IMR-90 (cell line): ENCODE measurements around the gene GSTT2. TPM values are rescaled to one million over a fixed set of nuclear protein-coding genes. Genes with fewer than 3 reads are reported as not detected.

Source experiments
- ATAC-seq: fragments of 200-7000 bp; cut with Tn5 transposase; 2 replicates; pipeline ENCODE4 v1.9.1; 2020; ENCODE audit warnings: low read depth, mild to moderate bottlenecking, moderate library complexity
- BruUV-seq: library from RNA; stranded (reverse); fragments of 400-500 nt; replicated peaks from 2 replicates; lab custom pipeline; 2021; lab: Mats Ljungman, UMichigan
- CTCF ChIA-PET: fragments of 300-600 bp; formaldehyde crosslinking; extraction: SDS; loops from one replicate; lab custom pipeline; 2021; ENCODE audit warnings: antibody characterized with exemption; lab: Yijun Ruan, JAX
- POLR2A ChIA-PET: fragments of 300-600 bp; sonication (Branson Sonifier 250); formaldehyde crosslinking; loops from one replicate; lab custom pipeline; 2022; ENCODE audit warnings: antibody characterized with exemption; ENCODE audit not compliant: unreplicated experiment; lab: Charles Lee
- DNase-seq: peaks from one replicate; pipeline ENCODE4 v3.0.0; 2013
- H2AFZ ChIP-seq: replicated peaks from 2 replicates; pipeline ENCODE3; 2013; ENCODE audit warnings: low read length, mild to moderate bottlenecking; ENCODE audit not compliant: poor library complexity
- H2AK5ac ChIP-seq: 2 replicates; pipeline ENCODE4 v1.6.1; 2013; ENCODE audit warnings: low read depth, low read length, inconsistent platforms
- H2AK9ac ChIP-seq: replicated peaks from 2 replicates; pipeline ENCODE3; 2013; ENCODE audit warnings: mild to moderate bottlenecking, low read depth, low read length, moderate library complexity; ENCODE audit not compliant: poor library complexity
- H2BK120ac ChIP-seq: 2 replicates; pipeline ENCODE4 v1.6.1; 2013; ENCODE audit warnings: low read depth, low read length, inconsistent platforms
- H2BK15ac ChIP-seq: 3 replicates; pipeline ENCODE4 v1.6.1; 2013; ENCODE audit warnings: low read depth, low read length, inconsistent platforms
- H2BK20ac ChIP-seq: 2 replicates; pipeline ENCODE4 v1.6.1; 2013; ENCODE audit warnings: low read depth, mild to moderate bottlenecking, inconsistent platforms, low read length, moderate library complexity
- H2BK5ac ChIP-seq: 2 replicates; pipeline ENCODE4 v1.6.1; 2013; ENCODE audit warnings: mild to moderate bottlenecking, low read depth, low read length, inconsistent platforms; ENCODE audit not compliant: poor library complexity, severe bottlenecking
- H3K14ac ChIP-seq: replicated peaks from 2 replicates; pipeline ENCODE4 v1.6.1; 2013; ENCODE audit warnings: low read depth, low read length, inconsistent platforms
- H3K18ac ChIP-seq: 2 replicates; pipeline ENCODE4 v1.6.1; 2013; ENCODE audit warnings: low read depth, low read length, control low read depth
- H3K23ac ChIP-seq: 2 replicates; pipeline ENCODE4 v1.6.1; 2013; ENCODE audit warnings: low read depth, low read length, inconsistent platforms
- H3K27ac ChIP-seq: 2 replicates; pipeline ENCODE4 v1.5.1; 2013; ENCODE audit warnings: mild to moderate bottlenecking, control low read depth, low read length; ENCODE audit not compliant: insufficient read depth
- H3K27me3 ChIP-seq: 2 replicates; pipeline ENCODE4 v1.6.1; 2013; ENCODE audit warnings: low read length; ENCODE audit not compliant: control insufficient read depth, insufficient read depth
- H3K36me3 ChIP-seq: 2 replicates; pipeline ENCODE4 v1.6.1; 2013; ENCODE audit warnings: low read length, mixed read lengths; ENCODE audit not compliant: control insufficient read depth, insufficient read depth
- H3K4ac ChIP-seq: 2 replicates; pipeline ENCODE4 v1.6.1; 2013; ENCODE audit warnings: low read depth, low read length, inconsistent platforms
- H3K4me1 ChIP-seq: 2 replicates; pipeline ENCODE4 v1.6.1; 2013; ENCODE audit warnings: low read length, mixed read lengths; ENCODE audit not compliant: control insufficient read depth, insufficient read depth
- H3K4me2 ChIP-seq: 2 replicates; pipeline ENCODE4 v1.6.1; 2013; ENCODE audit warnings: low read depth, mild to moderate bottlenecking, control low read depth, low read length, moderate library complexity
- H3K4me3 ChIP-seq: 2 replicates; pipeline ENCODE4 v1.5.1; 2013; ENCODE audit warnings: low read depth, mild to moderate bottlenecking, control low read depth, low read length, moderate library complexity; ENCODE audit not compliant: insufficient read depth
- H3K56ac ChIP-seq: 2 replicates; pipeline ENCODE4 v1.6.1; 2013; ENCODE audit warnings: low read length, inconsistent platforms; ENCODE audit not compliant: insufficient read depth; ENCODE audit errors: extremely low read depth
- H3K79me1 ChIP-seq, 2 experiments: 2 replicates each; pipeline ENCODE4 v1.6.1; 2013; ENCODE audit warnings: low read length in 2 of 2, inconsistent platforms in 1 of 2, low read depth in 1 of 2
- H3K9ac ChIP-seq: 2 replicates; pipeline ENCODE4 v1.6.1; 2013; ENCODE audit warnings: low read depth, low read length, control low read depth
- H3K9me1 ChIP-seq: 2 replicates; pipeline ENCODE4 v1.6.1; 2013; ENCODE audit warnings: low read length, inconsistent platforms; ENCODE audit not compliant: insufficient read depth
- H3K9me3 ChIP-seq: 2 replicates; pipeline ENCODE4 v1.6.1; 2013; ENCODE audit warnings: low read length; ENCODE audit not compliant: control insufficient read depth, insufficient read depth
- H4K20me1 ChIP-seq: 2 replicates; pipeline ENCODE4 v1.6.1; 2013; ENCODE audit warnings: low read length, inconsistent platforms; ENCODE audit not compliant: insufficient read depth
- H4K5ac ChIP-seq: 2 replicates; pipeline ENCODE4 v1.6.1; 2013; ENCODE audit warnings: mild to moderate bottlenecking, low read depth, low read length, control low read depth
- H4K8ac ChIP-seq, 2 experiments: 2 replicates each; pipeline ENCODE4 v1.6.1; 2013; ENCODE audit warnings: low read depth in 2 of 2, low read length in 2 of 2, control low read depth in 1 of 2, inconsistent platforms in 1 of 2
- H4K91ac ChIP-seq: 2 replicates; pipeline ENCODE4 v1.6.1; 2013; ENCODE audit warnings: low read depth, low read length, inconsistent platforms; ENCODE audit not compliant: insufficient read depth
- CHD1 ChIP-seq: IDR thresholded peaks from 2 replicates; pipeline ENCODE4 v1.6.1; 2012; ENCODE audit warnings: low read depth, low read length, improper control_type of control experiment
- FOS ChIP-seq: fragments of 150-350 bp; IDR thresholded peaks from 2 replicates; pipeline ENCODE4 v1.6.1; 2016; ENCODE audit warnings: low read depth, low read length
- MAFK ChIP-seq: IDR thresholded peaks from 2 replicates; pipeline ENCODE4 v1.6.1; 2012; ENCODE audit warnings: low read depth, low read length, improper control_type of control experiment
- MAZ ChIP-seq: IDR thresholded peaks from 2 replicates; pipeline ENCODE4 v1.6.1; 2012; ENCODE audit warnings: low read depth, mild to moderate bottlenecking, low read length, improper control_type of control experiment, moderate library complexity, borderline replicate concordance
- POLR2A ChIP-seq: IDR thresholded peaks from 2 replicates; pipeline ENCODE4 v1.6.1; 2012; ENCODE audit warnings: mild to moderate bottlenecking, low read depth, low read length
- RCOR1 ChIP-seq: IDR thresholded peaks from 2 replicates; pipeline ENCODE4 v1.6.1; 2012; ENCODE audit warnings: mild to moderate bottlenecking, low read length, improper control_type of control experiment; ENCODE audit not compliant: insufficient replicate concordance
- WGBS, 2 experiments: methylation state at CpG; one replicate each; pipeline versions ENCODE4 v1.1.5 to v1.1.7; 2013; ENCODE audit warnings: missing lambda C conversion rate in 2 of 2; ENCODE audit not compliant: insufficient read length in 1 of 2; ENCODE audit errors: extremely low coverage in 2 of 2; 5-methylcytosine and 5-hydroxymethylcytosine counted together
- dilution Hi-C: fragments of 300-500 bp; cut with HindIII; formaldehyde crosslinking; loops from one replicate; pipeline ENCODE4 v1.14.3; 2018; ENCODE audit warnings: low sequenced_read_pairs; ENCODE audit not compliant: unreplicated experiment
- in situ Hi-C: fragments of 300-500 bp; cut with MboI; formaldehyde crosslinking; loops from 3 replicates; pipeline ENCODE4 v1.14.3; 2019; ENCODE audit warnings: low sequenced_read_pairs, inconsistent platforms, mixed read lengths
- intact Hi-C: fragments of 100-400 bp; cut with micrococcal nuclease; formaldehyde crosslinking; loops from 2 replicates; pipeline ENCODE4 v1.10.0; 2022
- polyA plus RNA-seq, 3 experiments: library from polyadenylated mRNA; depleted of rRNA; stranded (reverse); fragments of >200 nt; gene quantifications; 2 replicates each; pipeline ENCODE4 v1.2.3, GENCODE V29; 2012; ENCODE audit warnings: low replicate concordance in 1 of 3
- total RNA-seq: library from RNA; depleted of rRNA; stranded (reverse); fragments of >200 nt; gene quantifications from 2 replicates; pipeline ENCODE4 v1.2.3, GENCODE V29; 2012
- TF ChIP-seq, protein P1 (sequence below): fragments of 150-350 bp; IDR thresholded peaks from 2 replicates; pipeline ENCODE4 v1.6.1; 2017; ENCODE audit warnings: mild to moderate bottlenecking, antibody characterized with exemption, low read length, low read depth

The GSTT2 gene
- total and polyA plus RNA-seq, 2 of the 4 experiments (the other 2 are of a cell fraction) = 1.4 to 6.9 TPM

DNA sequence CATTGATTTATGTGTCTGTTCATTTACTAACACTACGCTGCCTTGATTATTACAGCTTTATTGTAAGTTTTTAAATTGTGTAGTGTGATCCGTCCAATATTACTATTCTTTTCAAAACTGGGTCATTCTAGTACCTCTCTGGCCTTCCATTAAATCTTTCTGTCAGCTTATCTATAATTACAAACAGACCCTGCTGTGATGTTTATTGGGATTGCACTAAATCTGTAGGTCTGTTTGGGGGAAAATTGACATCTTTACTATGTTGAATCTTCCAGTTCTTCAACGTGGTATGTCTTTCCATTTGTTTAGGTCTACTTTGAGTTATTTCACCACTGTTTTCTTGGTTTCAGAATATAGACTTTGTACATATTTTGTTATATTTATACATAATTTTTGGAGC lies 46.8 kb downstream of the GSTT2 start:
- DNase-seq = no peak
- no peak overlapping the region for H3K18ac ChIP-seq
- CTCF ChIA-PET = interaction anchor here (0.5 kb wide), 1 partner anchor 161 kb away, joined by 4 read pairs; no protein-coding TSS in a partner anchor

More for the DNA sequence above, 46.8 kb downstream of the GSTT2 start:
- dilution Hi-C loops = no loop called here
- H3K9me3 ChIP-seq = no peaks in the 10 kb centered on the region
- no peaks in the 10 kb centered on the region for H3K4me1 ChIP-seq
- ATAC-seq = no peak
- POLR2A ChIA-PET = no interaction called here
- H4K5ac ChIP-seq = no peak overlapping the region
- H3K79me1 ChIP-seq = peaks cover 45 to 58% of the 10 kb centered on the region in 2 experiments
- in situ Hi-C loops = no loop called here
- no peak overlapping the region for H4K91ac ChIP-seq
- H3K9ac ChIP-seq = no peak overlapping the region
- H2AFZ ChIP-seq = no peak overlapping the region
- H2BK5ac ChIP-seq = no peak overlapping the region
- peaks cover 3% of the 10 kb centered on the region; the same call in 1 of the 2 replicates for H3K9me1 ChIP-seq
- peaks cover 3% of the 10 kb centered on the region; the same call in 1 of the 2 replicates for H3K36me3 ChIP-seq
- H3K4ac ChIP-seq = no peak overlapping the region
- intact Hi-C loops = no loop called here
- H2BK15ac ChIP-seq = no peak overlapping the region
- no peak for TF ChIP-seq MAFK
- TF ChIP-seq RCOR1 = no peak
- TF ChIP-seq FOS = no peak
- no peak for TF ChIP-seq MAZ
- no peak for TF ChIP-seq CHD1
- TF ChIP-seq, protein P1, sequence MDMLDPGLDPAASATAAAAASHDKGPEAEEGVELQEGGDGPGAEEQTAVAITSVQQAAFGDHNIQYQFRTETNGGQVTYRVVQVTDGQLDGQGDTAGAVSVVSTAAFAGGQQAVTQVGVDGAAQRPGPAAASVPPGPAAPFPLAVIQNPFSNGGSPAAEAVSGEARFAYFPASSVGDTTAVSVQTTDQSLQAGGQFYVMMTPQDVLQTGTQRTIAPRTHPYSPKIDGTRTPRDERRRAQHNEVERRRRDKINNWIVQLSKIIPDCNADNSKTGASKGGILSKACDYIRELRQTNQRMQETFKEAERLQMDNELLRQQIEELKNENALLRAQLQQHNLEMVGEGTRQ = no peak
- TF ChIP-seq POLR2A = no peak
- no TSS peak for BruUV-seq
- no peaks in the 10 kb centered on the region for H3K27me3 ChIP-seq
- no peak overlapping the region for H4K8ac ChIP-seq
- WGBS, 2 experiments = no CpG with 5 or more reads among the region's 3 CpGs
- no peak overlapping the region for H3K14ac ChIP-seq
- H2AK9ac ChIP-seq = no peak overlapping the region
- no peak overlapping the region for H3K4me3 ChIP-seq
- no peak overlapping the region for H2BK120ac ChIP-seq
- no peak overlapping the region for H3K27ac ChIP-seq
- no peak overlapping the region for H3K23ac ChIP-seq
- no peak overlapping the region for H2BK20ac ChIP-seq
- no peak overlapping the region for H3K56ac ChIP-seq
- peaks cover 23% of the 10 kb centered on the region for H4K20me1 ChIP-seq
- no peak overlapping the region for H3K4me2 ChIP-seq
- H2AK5ac ChIP-seq = no peak overlapping the region
